GM18861 (cell line): ENCODE measurements around the gene IL4R.
A peak's percentile ranks its signal among the peaks of the same experiment; 100 is the strongest.

Experiments used
- ATAC-seq: cut with Tn5 transposase; IDR thresholded peaks from one replicate; pipeline ENCODE4 v1.9.1; 2021; ENCODE audit not compliant: unreplicated experiment

IL4R gene

GRCh38 chr16:27314161-27314723, 468 bp downstream of the IL4R start:
- ATAC-seq, result no peak

- no peak for ATAC-seq
Measured at GRCh38 chr16:27314986-27315332, 1.2 kb downstream of the IL4R start.

GRCh38 chr16:27315333-27316037, 1.7 kb downstream of the IL4R start:
- ATAC-seq, result no peak

GRCh38 chr16:27316038-27316680, 2.4 kb downstream of the IL4R start:
- ATAC-seq, result no peak

- no peak for ATAC-seq
Measured at GRCh38 chr16:27317320-27317719, 3.5 kb downstream of the IL4R start.

GRCh38 chr16:27317738-27318391, 4.1 kb downstream of the IL4R start:
- peak; percentile 4 for ATAC-seq

- ATAC-seq, result peak; percentile 49
Measured at GRCh38 chr16:27318392-27319256, 4.8 kb downstream of the IL4R start.

- ATAC-seq, result no peak
Measured at GRCh38 chr16:27319257-27319965, 5.6 kb downstream of the IL4R start.

GRCh38 chr16:27320261-27321012, 6.7 kb downstream of the IL4R start:
- no peak for ATAC-seq

- ATAC-seq, result no peak
Measured at GRCh38 chr16:27321013-27321915, 7.5 kb downstream of the IL4R start.

GRCh38 chr16:27322858-27323780, 9.3 kb downstream of the IL4R start:
- no peak for ATAC-seq

- ATAC-seq, result no peak
Measured at GRCh38 chr16:27323781-27324561, 10.2 kb downstream of the IL4R start.

- no peak for ATAC-seq
Measured at GRCh38 chr16:27324851-27325301, 11.1 kb downstream of the IL4R start.

GRCh38 chr16:27325736-27326135, 12.0 kb downstream of the IL4R start:
- no peak for ATAC-seq

GRCh38 chr16:27326251-27326650, 12.5 kb downstream of the IL4R start:
- ATAC-seq, result no peak

GRCh38 chr16:27326738-27327585, 13.2 kb downstream of the IL4R start:
- ATAC-seq, result no peak
